Hematopoietic multipotent progenitor cell treated with erythropoietin and hydrocortisone succinate and interleukin-3 and kit ligand, for 4 days (in vitro differentiated cells): Measurements from ENCODE around the gene TRA2B.

Source experiments
- DNase-seq: peaks from one replicate; pipeline ENCODE4 v3.0.0-alpha.2; 2015

TRA2B gene

GRCh38 chr3:185937689-185938374 lies at the start of gene TRA2B:
TSS of gene TRA2B (minus strand) at chr3:185938014. CDS start at chr3:185937860, 154 bp downstream.
- DNase-seq = peak; percentile 99

- DNase-seq = no peak
Measured at GRCh38 chr3:185986198-185986777, 48.5 kb upstream of the TRA2B start.

GRCh38 chr3:185984203-185984602 lies 46.4 kb upstream of the TRA2B start:
- DNase-seq = no peak

GRCh38 chr3:185983495-185984141 lies 45.8 kb upstream of the TRA2B start:
- DNase-seq = peak; percentile 80

GRCh38 chr3:185982632-185983031 lies 44.8 kb upstream of the TRA2B start:
- no peak for DNase-seq

GRCh38 chr3:185981621-185982020 lies 43.8 kb upstream of the TRA2B start:
- DNase-seq = no peak

- peak; percentile 35 for DNase-seq
Measured at GRCh38 chr3:185979721-185980121, 41.9 kb upstream of the TRA2B start.

- DNase-seq = no peak
Measured at GRCh38 chr3:185978516-185978915, 40.7 kb upstream of the TRA2B start.

- no peak for DNase-seq
Measured at GRCh38 chr3:185977679-185978040, 39.8 kb upstream of the TRA2B start.

- peak; percentile 90 for DNase-seq
Measured at GRCh38 chr3:185976977-185977678, 39.3 kb upstream of the TRA2B start.

- no peak for DNase-seq
Measured at GRCh38 chr3:185976100-185976499, 38.3 kb upstream of the TRA2B start.

GRCh38 chr3:185971579-185971978 lies 33.8 kb upstream of the TRA2B start:
- DNase-seq = no peak

GRCh38 chr3:185968168-185968567 lies 30.4 kb upstream of the TRA2B start:
- no peak for DNase-seq

- no peak for DNase-seq
Measured at GRCh38 chr3:185966655-185967054, 28.8 kb upstream of the TRA2B start.

- no peak for DNase-seq
Measured at GRCh38 chr3:185965496-185965895, 27.7 kb upstream of the TRA2B start.

GRCh38 chr3:185961675-185962232 lies 23.9 kb upstream of the TRA2B start:
- no peak for DNase-seq

- DNase-seq = peak; percentile 92
Measured at GRCh38 chr3:185960522-185961288, 22.9 kb upstream of the TRA2B start.

- peak; percentile 88 for DNase-seq
Measured at GRCh38 chr3:185959609-185960521, 22.1 kb upstream of the TRA2B start.

- DNase-seq = no peak
Measured at GRCh38 chr3:185958626-185959025, 20.8 kb upstream of the TRA2B start.

- DNase-seq = no peak
Measured at GRCh38 chr3:185956244-185956643, 18.4 kb upstream of the TRA2B start.

GRCh38 chr3:185954366-185954723 lies 16.5 kb upstream of the TRA2B start:
- no peak for DNase-seq

GRCh38 chr3:185950728-185951127 lies 12.9 kb upstream of the TRA2B start:
- DNase-seq = no peak
